ENCODE data around the gene PCAT7. TPM values are rescaled to one million over a fixed set of nuclear protein-coding genes. Genes with fewer than 3 reads are reported as not detected.

Gene PCAT7
- total and polyA plus RNA-seq, 2 of the 4 experiments (the other 2 are of a cell fraction): not detected

- no peak overlapping the region for H3K4me3 ChIP-seq (ENCODE audit: insufficient read depth, low read depth, low read length)
- H2AK5ac ChIP-seq (ENCODE audit: low read depth, low read length): no peak overlapping the region
- no peak overlapping the region for H3K9ac ChIP-seq (ENCODE audit: low read depth, low read length)
- no peak overlapping the region for H4K5ac ChIP-seq (ENCODE audit: low read depth, low read length)
- in situ Hi-C loops (cut with MboI; ENCODE audit: low sequenced_read_pairs) (no loop called here), dilution Hi-C loops (cut with HindIII; ENCODE audit: low sequenced_read_pairs, unreplicated experiment) (no loop called here), intact Hi-C loops (cut with micrococcal nuclease) (no loop called here)
- H4K20me1 ChIP-seq (ENCODE audit: insufficient read depth, low read length): no peaks in the 10 kb centered on the region
- ATAC-seq (ENCODE audit: low read depth) (no peak), DNase-seq (no peak)
- no peaks in the 10 kb centered on the region for H3K79me1 ChIP-seq (ENCODE audit: low read depth in 1 of 2, low read length in 2 of 2)
- no peaks in the 10 kb centered on the region for H3K4me1 ChIP-seq (ENCODE audit: control insufficient read depth, insufficient read depth, low read length)
- no peak overlapping the region for H3K23ac ChIP-seq (ENCODE audit: low read depth, low read length)
- no peak overlapping the region for H2BK20ac ChIP-seq (ENCODE audit: low read depth, low read length)
- H2BK120ac ChIP-seq (ENCODE audit: low read depth, low read length): no peak overlapping the region
- BruUV-seq (replicated peaks): no TSS peak
- H4K8ac ChIP-seq (ENCODE audit: low read depth in 2 of 2, low read length in 2 of 2): no peak overlapping the region
- no peak overlapping the region for H3K4me2 ChIP-seq (ENCODE audit: low read depth, low read length)
- no peak overlapping the region for H2AK9ac ChIP-seq (replicated peaks; ENCODE audit: low read depth, low read length, poor library complexity)
- H2BK5ac ChIP-seq (ENCODE audit: low read depth, low read length, poor library complexity, severe bottlenecking): no peak overlapping the region
- WGBS, 2 experiments (ENCODE audit: extremely low coverage in 2 of 2, insufficient read length in 1 of 2): no CpG with 5 or more reads among the region's 3 CpGs
- no peak for TF ChIP-seq RFX5 (IDR thresholded peaks at IDR 0.05; ENCODE audit: low read depth, low read length)
- H3K4ac ChIP-seq (ENCODE audit: low read depth, low read length): no peak overlapping the region
- no peak overlapping the region for H3K18ac ChIP-seq (ENCODE audit: low read depth, low read length)
- no peaks in the 10 kb centered on the region for H3K9me3 ChIP-seq (ENCODE audit: control insufficient read depth, insufficient read depth, low read length)
- H3K27ac ChIP-seq (ENCODE audit: insufficient read depth, low read length): no peak overlapping the region
- no peak overlapping the region for H2AFZ ChIP-seq (replicated peaks; ENCODE audit: low read length, poor library complexity)
- H2BK15ac ChIP-seq (ENCODE audit: low read depth, low read length): no peak overlapping the region
- no peaks in the 10 kb centered on the region for H3K9me1 ChIP-seq (ENCODE audit: insufficient read depth, low read length)
- no peaks in the 10 kb centered on the region for H3K36me3 ChIP-seq (ENCODE audit: control insufficient read depth, insufficient read depth, low read length)
- no peak overlapping the region for H3K14ac ChIP-seq (replicated peaks; ENCODE audit: low read depth, low read length)
- H3K56ac ChIP-seq (ENCODE audit: extremely low read depth, insufficient read depth, low read length): no peak overlapping the region
- CTCF ChIA-PET: no interaction called here
- POLR2A ChIA-PET (ENCODE audit: unreplicated experiment): no interaction called here
- H4K91ac ChIP-seq (ENCODE audit: insufficient read depth, low read depth, low read length): no peak overlapping the region
- H3K27me3 ChIP-seq (ENCODE audit: control insufficient read depth, insufficient read depth, low read length): peaks cover 32% of the 10 kb centered on the region
These were observed 56.8 kb downstream of the PCAT7 start for GRCh38 chr9:94611638-94612068.

Measured in IMR-90 (cell line).